T-cell (primary cell): Measurements from ENCODE around the gene METTL24. TPM values are rescaled to one million over a fixed set of nuclear protein-coding genes. Genes with fewer than 3 reads are reported as not detected.
"Not testable (repeated sequence)": the region's sequence is repeated elsewhere in the genome, so short reads cannot be mapped to it uniquely, and the experiment has no call there.

Experiments
- ATAC-seq, 4 experiments: fragments of 200-7000 bp in 3 of 4; fragments of 150-1000 bp in 1 of 4; cut with Tn5 transposase; replicated peaks in 1 of 4; 1 replicate in 3 of 4; 2 replicates in 1 of 4; pipeline ENCODE4 v1.10.0; 2021; ENCODE audit warnings: moderate library complexity in 3 of 4, mild to moderate bottlenecking in 2 of 4, moderate number of reproducible peaks in 1 of 4
- CTCF ChIA-PET, 2 donors: fragments of 300-600 bp; sonication (Branson Sonifier 250); formaldehyde crosslinking; loops; one replicate each; lab custom pipeline; 2022; ENCODE audit warnings: antibody characterized with exemption in 2 of 2; lab: Charles Lee
- POLR2A ChIA-PET, 2 donors: fragments of 300-600 bp; sonication (Branson Sonifier 250); formaldehyde crosslinking; loops; one replicate each; lab custom pipeline; 2022; ENCODE audit warnings: antibody characterized with exemption in 2 of 2; lab: Charles Lee
- DNase-seq, 35 experiments: peaks; one replicate each; pipeline versions ENCODE4 v3.0.0 to v3.0.0-alpha.2; 2013 to 2023
- H3K27ac ChIP-seq: one replicate; pipeline ENCODE4 v1.5.1; 2013; ENCODE audit warnings: low read length
- H3K27me3 ChIP-seq, 2 experiments: replicated peaks in 1 of 2; 1 replicate in 1 of 2; 2 replicates in 1 of 2; pipeline versions ENCODE4 v1.6.1 to v1.7.0; 2013; ENCODE audit warnings: low read length in 1 of 2, mixed read lengths in 1 of 2; ENCODE audit not compliant: control insufficient read depth in 2 of 2, insufficient read depth in 2 of 2; ENCODE audit errors: extremely low read depth in 1 of 2
- H3K36me3 ChIP-seq, 2 donors: 1 replicate in 1 of 2; 2 replicates in 1 of 2; pipeline versions ENCODE4 v1.6.1 to v1.7.0; 2013; ENCODE audit warnings: low read length in 1 of 2; ENCODE audit not compliant: control insufficient read depth in 2 of 2, insufficient read depth in 1 of 2; ENCODE audit errors: extremely low read depth in 1 of 2
- H3K4me1 ChIP-seq, 2 experiments: 1 replicate in 1 of 2; 2 replicates in 1 of 2; pipeline versions ENCODE4 v1.6.1 to v1.7.0; 2013; ENCODE audit warnings: low read length in 2 of 2, mixed read lengths in 1 of 2; ENCODE audit not compliant: insufficient read depth in 2 of 2, control insufficient read depth in 1 of 2; ENCODE audit errors: extremely low read depth in 1 of 2
- H3K4me3 ChIP-seq, 2 donors: 1 replicate in 1 of 2; 2 replicates in 1 of 2; pipeline versions ENCODE4 v1.5.1 to v1.7.0; 2013; ENCODE audit warnings: mild to moderate bottlenecking in 2 of 2, low read length in 1 of 2, moderate library complexity in 1 of 2; ENCODE audit not compliant: control insufficient read depth in 1 of 2; ENCODE audit errors: extremely low read depth in 1 of 2
- H3K9me3 ChIP-seq: 2 replicates; pipeline ENCODE4 v1.7.0; 2013
- H3K27ac Mint-ChIP-seq, 2 donors: one replicate each; pipeline ENCODE4 v1.8.0; 2020 to 2021; ENCODE audit warnings: mild to moderate bottlenecking in 2 of 2, mixed read lengths in 2 of 2
- H3K27me3 Mint-ChIP-seq, 2 donors: one replicate each; pipeline ENCODE4 v1.8.0; 2021 to 2022; ENCODE audit warnings: mixed read lengths in 2 of 2
- H3K36me3 Mint-ChIP-seq: one replicate; pipeline ENCODE4 v1.8.0; 2021; ENCODE audit warnings: mixed read lengths
- H3K4me1 Mint-ChIP-seq, 3 donors: one replicate each; pipeline ENCODE4 v1.8.0; 2020 to 2022; ENCODE audit warnings: mixed read lengths in 3 of 3, mild to moderate bottlenecking in 1 of 3
- H3K4me3 Mint-ChIP-seq, 3 donors: one replicate each; pipeline ENCODE4 v1.8.0; 2020 to 2022; ENCODE audit warnings: mild to moderate bottlenecking in 3 of 3, mixed read lengths in 3 of 3, moderate library complexity in 3 of 3
- H3K9me3 Mint-ChIP-seq, 3 donors: one replicate each; pipeline ENCODE4 v1.8.0; 2020 to 2022; ENCODE audit warnings: mixed read lengths in 3 of 3
- WGBS: methylation state at CpG from one replicate; pipeline ENCODE4 v1.1.5; 2013; ENCODE audit warnings: missing lambda C conversion rate; ENCODE audit not compliant: insufficient coverage; 5-methylcytosine and 5-hydroxymethylcytosine counted together
- total RNA-seq, 35 experiments: library from RNA in 6 of 35; stranded (reverse) in 6 of 35; fragments of 120-200 nt in 1 of 35; gene quantifications; one replicate each; pipeline versions ENCODE4 v1.2.1 to v1.2.4 and lab custom pipeline; 2013 to 2026

METTL24 gene
- total RNA-seq, 5 donors from 2014 or later (not counting 1 experiment from before 2014, with no cell fraction given) = 0.30 to 0.47 (median 0.33) TPM; not detected in 2

GRCh38 chr6:110284855-110285254 lies 73.3 kb downstream of the METTL24 start:
- no peaks in the 10 kb centered on the region for H3K4me1 ChIP-seq
- Mint-ChIP-seq H3K27ac (peak overlapping the region in 1 of 2 donors; percentile 25), H3K4me1 (no peaks in the 10 kb centered on the region), H3K36me3 (no peaks in the 10 kb centered on the region), H3K27me3 (peaks cover 3 to 8% of the 10 kb centered on the region in 2 donors), H3K4me3 (no peak overlapping the region), H3K9me3 (peaks cover 0 to 9% (median 4%) of the 10 kb centered on the region in 3 donors)
- ATAC-seq (no peak), DNase-seq (no peak)
- H3K27me3 ChIP-seq = no peaks in the 10 kb centered on the region
- no peaks in the 10 kb centered on the region for H3K36me3 ChIP-seq
- POLR2A ChIA-PET = no interaction called here
- no peak overlapping the region for H3K4me3 ChIP-seq
- no peak overlapping the region for H3K27ac ChIP-seq
- CTCF ChIA-PET = no interaction called here
- no peaks in the 10 kb centered on the region for H3K9me3 ChIP-seq

- WGBS = no CpG with 5 or more reads among the region's 2 CpGs
- no peaks in the 10 kb centered on the region for H3K4me1 ChIP-seq
- H3K36me3 Mint-ChIP-seq = no peaks in the 10 kb centered on the region
- no peak overlapping the region for H3K4me3 ChIP-seq
- H3K4me1 Mint-ChIP-seq = no peaks in the 10 kb centered on the region
- H3K27me3 Mint-ChIP-seq = peaks cover 3 to 8% of the 10 kb centered on the region in 2 donors
- peaks cover 0 to 3% (median 0%) of the 10 kb centered on the region in 3 donors for H3K9me3 Mint-ChIP-seq
- H3K9me3 ChIP-seq = no peaks in the 10 kb centered on the region
- ChIA-PET POLR2A (no interaction called here), CTCF (no interaction called here)
- no peaks in the 10 kb centered on the region for H3K36me3 ChIP-seq
- no peaks in the 10 kb centered on the region for H3K27me3 ChIP-seq
- H3K4me3 Mint-ChIP-seq = no peak overlapping the region
- no peak for DNase-seq
- ATAC-seq = no peak
- no peak overlapping the region for H3K27ac Mint-ChIP-seq
- no peak overlapping the region for H3K27ac ChIP-seq
These were observed 74.5 kb downstream of the METTL24 start for GRCh38 chr6:110283657-110284056.

- Histone ChIP-seq H3K9me3 (no peaks in the 10 kb centered on the region), H3K4me3 (no peak overlapping the region), H3K27me3 (no peaks in the 10 kb centered on the region), H3K4me1 (no peaks in the 10 kb centered on the region), H3K36me3 (no peaks in the 10 kb centered on the region), H3K27ac (no peak overlapping the region)
- CTCF ChIA-PET = no interaction called here
- POLR2A ChIA-PET = no interaction called here
- Mint-ChIP-seq H3K4me1 (no peaks in the 10 kb centered on the region), H3K9me3 (peaks cover 0 to 3% (median 0%) of the 10 kb centered on the region in 3 donors), H3K27me3 (peaks cover 3 to 8% of the 10 kb centered on the region in 2 donors), H3K4me3 (no peak overlapping the region), H3K36me3 (no peaks in the 10 kb centered on the region), H3K27ac (no peak overlapping the region)
- ATAC-seq (no peak), DNase-seq (no peak)
- WGBS = no CpG with 5 or more reads among the region's 1 CpG
These were observed 75.7 kb downstream of the METTL24 start for GRCh38 chr6:110282412-110282811.

GRCh38 chr6:110277100-110277665 lies 81.0 kb downstream of the METTL24 start:
- peaks cover 8 to 17% of the 10 kb centered on the region in 2 donors for H3K27me3 Mint-ChIP-seq
- Histone ChIP-seq H3K36me3 (no peaks in the 10 kb centered on the region), H3K4me3 (no peak overlapping the region), H3K4me1 (no peaks in the 10 kb centered on the region), H3K27ac (no peak overlapping the region), H3K9me3 (no peaks in the 10 kb centered on the region), H3K27me3 (no peaks in the 10 kb centered on the region)
- DNase-seq = no peak
- no peak overlapping the region for H3K4me3 Mint-ChIP-seq
- 97% methylated on average over 3 of the region's 7 CpGs for WGBS
- ChIA-PET POLR2A (no interaction called here), CTCF (no interaction called here)
- H3K27ac Mint-ChIP-seq = no peak overlapping the region
- H3K36me3 Mint-ChIP-seq = no peaks in the 10 kb centered on the region
- peaks cover 0 to 3% (median 0%) of the 10 kb centered on the region in 3 donors for H3K9me3 Mint-ChIP-seq
- no peaks in the 10 kb centered on the region for H3K4me1 Mint-ChIP-seq
- ATAC-seq = no peak

GRCh38 chr6:110272781-110273180 lies 85.4 kb downstream of the METTL24 start:
- H3K27ac ChIP-seq, H3K27ac Mint-ChIP-seq, H3K9me3 Mint-ChIP-seq, DNase-seq, H3K9me3 ChIP-seq, H3K4me3 Mint-ChIP-seq, CTCF ChIA-PET, H3K27me3 ChIP-seq, ATAC-seq, H3K4me3 ChIP-seq, H3K4me1 Mint-ChIP-seq, POLR2A ChIA-PET, H3K36me3 Mint-ChIP-seq, H3K36me3 ChIP-seq, H3K4me1 ChIP-seq: not testable (repeated sequence)
- peaks cover 8 to 17% of the 10 kb centered on the region in 2 donors for H3K27me3 Mint-ChIP-seq

- H3K27ac Mint-ChIP-seq = no peak overlapping the region
- ATAC-seq = no peak
- peaks cover 5 to 11% (median 6%) of the 10 kb centered on the region in 3 donors for H3K9me3 Mint-ChIP-seq
- H3K4me1 Mint-ChIP-seq = no peaks in the 10 kb centered on the region
- H3K4me3 Mint-ChIP-seq = no peak overlapping the region
- H3K9me3 ChIP-seq = no peaks in the 10 kb centered on the region
- no CpG with 5 or more reads among the region's 1 CpG for WGBS
- no peaks in the 10 kb centered on the region for H3K36me3 ChIP-seq
- ChIA-PET CTCF (no interaction called here), POLR2A (no interaction called here)
- H3K27me3 Mint-ChIP-seq = peaks cover 8 to 17% of the 10 kb centered on the region in 2 donors
- no peak for DNase-seq
- H3K4me1 ChIP-seq = no peaks in the 10 kb centered on the region
- no peak overlapping the region for H3K27ac ChIP-seq
- peaks cover 3% of the 10 kb centered on the region for H3K36me3 Mint-ChIP-seq
- H3K4me3 ChIP-seq = no peak overlapping the region
- no peaks in the 10 kb centered on the region for H3K27me3 ChIP-seq
These were observed 86.5 kb downstream of the METTL24 start for GRCh38 chr6:110271732-110272022.

GRCh38 chr6:110270165-110270564 lies 88.0 kb downstream of the METTL24 start:
- ChIA-PET POLR2A (no interaction called here), CTCF (no interaction called here)
- no peak overlapping the region for H3K4me3 Mint-ChIP-seq
- peaks cover 3% of the 10 kb centered on the region for H3K36me3 Mint-ChIP-seq
- DNase-seq (no peak), ATAC-seq (no peak)
- Histone ChIP-seq H3K4me1 (no peaks in the 10 kb centered on the region), H3K36me3 (no peaks in the 10 kb centered on the region), H3K27me3 (no peaks in the 10 kb centered on the region), H3K27ac (no peak overlapping the region), H3K4me3 (no peak overlapping the region), H3K9me3 (no peaks in the 10 kb centered on the region)
- peaks cover 8 to 11% of the 10 kb centered on the region in 2 donors for H3K27me3 Mint-ChIP-seq
- H3K4me1 Mint-ChIP-seq = no peaks in the 10 kb centered on the region
- H3K9me3 Mint-ChIP-seq = peaks cover 5 to 14% (median 6%) of the 10 kb centered on the region in 3 donors
- no peak overlapping the region for H3K27ac Mint-ChIP-seq
- no CpG with 5 or more reads among the region's 4 CpGs for WGBS
